ENCODE measurements around the gene MAGEA11. TPM values are rescaled to one million over a fixed set of nuclear protein-coding genes. Genes with fewer than 3 reads are reported as not detected.

MAGEA11 gene
- total and polyA plus RNA-seq, 8 donors = not detected

GRCh38 chrX:149712831-149713230, 971 bp downstream of the MAGEA11 start:
- WGBS, 2 donors = 78 to 79% methylated on average over 5 of the region's 5 CpGs
- Histone ChIP-seq H3K27ac (no peak overlapping the region), H3K4me3 (no peak overlapping the region), H3K27me3 (peaks cover 0 to 7% (median 0%) of the 10 kb centered on the region in 4 donors), H3K9me3 (no peaks in the 10 kb centered on the region), H3K36me3 (no peaks in the 10 kb centered on the region), H3K4me1 (no peaks in the 10 kb centered on the region)
- DNase-seq (no peak), FAIRE-seq (no peak), ATAC-seq (no peak)
- intact Hi-C loops (cut with DNase I) = no loop called here
- no peak for TF ChIP-seq CTCF (IDR thresholded peaks at IDR 0.05)

GRCh38 chrX:149713279-149714050, 1.6 kb downstream of the MAGEA11 start:
- no peaks in the 10 kb centered on the region for H3K4me1 ChIP-seq
- FAIRE-seq (no peak), ATAC-seq (no peak), DNase-seq (no peak)
- no peaks in the 10 kb centered on the region for H3K36me3 ChIP-seq
- WGBS, 2 donors = 67 to 78% methylated on average over 5 of the region's 5 CpGs
- peaks cover 0 to 7% (median 0%) of the 10 kb centered on the region in 4 donors for H3K27me3 ChIP-seq
- no peaks in the 10 kb centered on the region for H3K9me3 ChIP-seq
- intact Hi-C loops (cut with DNase I) = no loop called here
- no peak overlapping the region for H3K27ac ChIP-seq
- no peak overlapping the region for H3K4me3 ChIP-seq
- TF ChIP-seq CTCF (IDR thresholded peaks at IDR 0.05) = no peak

- intact Hi-C loops (cut with DNase I) = no loop called here
- Histone ChIP-seq H3K4me3 (no peak overlapping the region), H3K27me3 (no peaks in the 10 kb centered on the region), H3K9me3 (no peaks in the 10 kb centered on the region), H3K27ac (no peak overlapping the region), H3K4me1 (no peaks in the 10 kb centered on the region), H3K36me3 (no peaks in the 10 kb centered on the region)
- DNase-seq (peak in 1 of 6 donors; percentile 30), ATAC-seq (no peak), FAIRE-seq (no peak)
- 92 to 97% methylated on average over 2 of the region's 2 CpGs for WGBS, 2 donors
- no peak for TF ChIP-seq CTCF (IDR thresholded peaks at IDR 0.05)
Measured at GRCh38 chrX:149715468-149715867, 3.6 kb downstream of the MAGEA11 start.

- TF ChIP-seq CTCF (IDR thresholded peaks at IDR 0.05) = no peak
- Histone ChIP-seq H3K36me3 (no peaks in the 10 kb centered on the region), H3K9me3 (no peaks in the 10 kb centered on the region), H3K4me1 (no peaks in the 10 kb centered on the region), H3K27ac (no peak overlapping the region), H3K4me3 (no peak overlapping the region), H3K27me3 (no peaks in the 10 kb centered on the region)
- no peak for FAIRE-seq
- 88 to 90% methylated on average over 3 of the region's 3 CpGs for WGBS, 2 donors
- peak in 1 of 6 donors; percentile 31 for DNase-seq
- ATAC-seq = no peak
- intact Hi-C loops (cut with DNase I) = no loop called here
Measured at GRCh38 chrX:149716632-149717031, 4.8 kb downstream of the MAGEA11 start.

GRCh38 chrX:149717803-149718202, 5.9 kb downstream of the MAGEA11 start:
- DNase-seq = no peak
- WGBS, 2 donors = 73 to 82% methylated on average over 5 of the region's 5 CpGs
- intact Hi-C loops (cut with DNase I) = no loop called here
- H3K27me3 ChIP-seq = no peaks in the 10 kb centered on the region
- H3K4me3 ChIP-seq = no peak overlapping the region
- ATAC-seq = no peak
- no peaks in the 10 kb centered on the region for H3K36me3 ChIP-seq
- no peaks in the 10 kb centered on the region for H3K4me1 ChIP-seq
- no peaks in the 10 kb centered on the region for H3K9me3 ChIP-seq
- TF ChIP-seq CTCF (IDR thresholded peaks at IDR 0.05) = no peak
- no peak for FAIRE-seq
- H3K27ac ChIP-seq = no peak overlapping the region

Measured in pancreas (tissue), 10 donors.